Measurements from ENCODE around the gene ADAMTS1. TPM values are rescaled to one million over a fixed set of nuclear protein-coding genes. Genes with fewer than 3 reads are reported as not detected.

The ADAMTS1 gene
- total RNA-seq, 1 donor from 2014 or later: 241 TPM

- Histone ChIP-seq H3K4me1 (peaks cover 30% of the 10 kb centered on the region), H3K9me3 (no peaks in the 10 kb centered on the region), H3K4me3 (no peak overlapping the region), H3K36me3 (no peaks in the 10 kb centered on the region), H3K27ac (peak overlapping the region; percentile 86), H3K27me3 (no peaks in the 10 kb centered on the region)
- intact Hi-C loops (cut with DNase I): no loop called here
- no peak for DNase-seq (ENCODE audit: extremely low spot score in 2 of 2)
- TF ChIP-seq CTCF (IDR thresholded peaks at IDR 0.05) (no peak), POLR2AphosphoS5 (IDR thresholded peaks at IDR 0.05; ENCODE audit: insufficient read depth in 1 of 2, low read depth in 1 of 2) (no peak), POLR2A (IDR thresholded peaks at IDR 0.05) (no peak)
Observed at GRCh38 chr21:26804895-26805609, 40.2 kb downstream of the ADAMTS1 start.

- Histone ChIP-seq H3K27me3 (no peaks in the 10 kb centered on the region), H3K4me3 (no peak overlapping the region), H3K4me1 (peaks cover 32% of the 10 kb centered on the region), H3K9me3 (no peaks in the 10 kb centered on the region), H3K27ac (peak overlapping the region; percentile 86), H3K36me3 (no peaks in the 10 kb centered on the region)
- TF ChIP-seq POLR2AphosphoS5 (IDR thresholded peaks at IDR 0.05; ENCODE audit: insufficient read depth in 1 of 2, low read depth in 1 of 2): peak; percentile 24 to 54
- no peak for TF ChIP-seq CTCF (IDR thresholded peaks at IDR 0.05)
- no peak for DNase-seq (ENCODE audit: extremely low spot score in 2 of 2)
- intact Hi-C loops (cut with DNase I): loop anchor here (2.0 kb wide), 1 partner anchor 19 kb away; no protein-coding TSS in a partner anchor
Observed at GRCh38 chr21:26801498-26801897, 43.7 kb downstream of the ADAMTS1 start.

GRCh38 chr21:26800970-26801431 lies 44.2 kb downstream of the ADAMTS1 start:
- TF ChIP-seq POLR2A (IDR thresholded peaks at IDR 0.05): no peak
- TF ChIP-seq POLR2AphosphoS5 (IDR thresholded peaks at IDR 0.05; ENCODE audit: insufficient read depth in 1 of 2, low read depth in 1 of 2): peak; percentile 5 to 53
- no peak for TF ChIP-seq CTCF (IDR thresholded peaks at IDR 0.05)
- intact Hi-C loops (cut with DNase I): loop anchor here (2.0 kb wide), 1 partner anchor 18 kb away; no protein-coding TSS in a partner anchor
- Histone ChIP-seq H3K36me3 (no peaks in the 10 kb centered on the region), H3K4me3 (no peak overlapping the region), H3K4me1 (peaks cover 35% of the 10 kb centered on the region), H3K27ac (peak overlapping the region; percentile 86), H3K27me3 (no peaks in the 10 kb centered on the region), H3K9me3 (no peaks in the 10 kb centered on the region)
- peak in 1 of 2 donors; percentile 93 for DNase-seq (ENCODE audit: extremely low spot score in 2 of 2)

- Histone ChIP-seq H3K4me3 (no peak overlapping the region), H3K27ac (peak overlapping the region; percentile 86), H3K36me3 (no peaks in the 10 kb centered on the region), H3K9me3 (no peaks in the 10 kb centered on the region), H3K4me1 (peaks cover 38% of the 10 kb centered on the region), H3K27me3 (no peaks in the 10 kb centered on the region)
- TF ChIP-seq CTCF (IDR thresholded peaks at IDR 0.05) (no peak), POLR2A (IDR thresholded peaks at IDR 0.05) (no peak), POLR2AphosphoS5 (IDR thresholded peaks at IDR 0.05; ENCODE audit: insufficient read depth in 1 of 2, low read depth in 1 of 2) (no peak)
- intact Hi-C loops (cut with DNase I): loop anchor here (2.0 kb wide), 1 partner anchor 18 kb away; no protein-coding TSS in a partner anchor
- DNase-seq (ENCODE audit: extremely low spot score in 2 of 2): no peak
Observed at GRCh38 chr21:26800455-26800854, 44.8 kb downstream of the ADAMTS1 start.

GRCh38 chr21:26800001-26800400 lies 45.2 kb downstream of the ADAMTS1 start:
- Histone ChIP-seq H3K27me3 (no peaks in the 10 kb centered on the region), H3K9me3 (no peaks in the 10 kb centered on the region), H3K4me3 (no peak overlapping the region), H3K27ac (peak overlapping the region; percentile 86), H3K4me1 (peaks cover 34% of the 10 kb centered on the region), H3K36me3 (no peaks in the 10 kb centered on the region)
- intact Hi-C loops (cut with DNase I): loop anchor here (2.0 kb wide), 1 partner anchor 17 kb away; no protein-coding TSS in a partner anchor
- DNase-seq (ENCODE audit: extremely low spot score in 2 of 2): no peak
- TF ChIP-seq CTCF (IDR thresholded peaks at IDR 0.05): no peak
- TF ChIP-seq POLR2AphosphoS5 (IDR thresholded peaks at IDR 0.05; ENCODE audit: insufficient read depth in 1 of 2, low read depth in 1 of 2): no peak
- no peak for TF ChIP-seq POLR2A (IDR thresholded peaks at IDR 0.05)

Data from vagina (tissue), 2 donors.